ENCODE measurements around the gene TXNRD3.

GRCh38 chr3:126570103-126570541 lies 84.8 kb downstream of the TXNRD3 start:
- TF ChIP-seq CTCF (IDR thresholded peaks at IDR 0.05): no peak
- no peak for TF ChIP-seq POLR2A (IDR thresholded peaks at IDR 0.05)

Measured in adrenal gland (tissue), 5 donors.